Measurements from ENCODE around the gene ACVR2A. TPM values are rescaled to one million over a fixed set of nuclear protein-coding genes. Genes with fewer than 3 reads are reported as not detected.

ACVR2A gene
- total RNA-seq: 10 to 100 TPM; 17.4 to 42.4 (median 28.0) TPM

GRCh38 chr2:147844697-147845410 is at the start of gene ACVR2A:
Gene ACVR2A (plus strand): TSS chr2:147845029. CDS start chr2:147845153, 124 bp downstream.
- Histone ChIP-seq H3K36me3 (no peaks in the 10 kb centered on the region), H3K27me3 (no peaks in the 10 kb centered on the region), H3K4me1 (peaks cover 14 to 43% (median 39%) of the 10 kb centered on the region in 4 donors), H3K27ac (replicated peaks in 1 of 4) (peak within 1 kb of the TSS; percentile 97 to 99 (median 98)), H3K9me3 (no peaks in the 10 kb centered on the region), H3K4me3 (peak within 1 kb of the TSS; percentile 81 to 90 (median 82))
- TF ChIP-seq POLR2AphosphoS5 (IDR thresholded peaks at IDR 0.05) (no peak), CTCF (IDR thresholded peaks at IDR 0.05) (no peak), EP300 (IDR thresholded peaks at IDR 0.05) (no peak), POLR2A (IDR thresholded peaks at IDR 0.05; ENCODE audit: low read depth) (no peak)
- no peak for DNase-seq (ENCODE audit: extremely low spot score)
- intact Hi-C loops (cut with DNase I): loop anchor here (5.0 kb wide), 1 partner anchor 62 kb away; no protein-coding TSS in a partner anchor
- whole genome bisulfite sequencing: under 1% methylated on average over 26 of the region's 51 CpGs

- Histone ChIP-seq H3K4me3 (no peak overlapping the region), H3K9me3 (no peaks in the 10 kb centered on the region), H3K36me3 (no peaks in the 10 kb centered on the region), H3K27ac (replicated peaks in 1 of 4) (no peak overlapping the region), H3K27me3 (no peaks in the 10 kb centered on the region), H3K4me1 (no peaks in the 10 kb centered on the region)
- 50% methylated on average over 2 of the region's 2 CpGs for WGBS
- intact Hi-C loops (cut with DNase I): no loop called here
- no peak for DNase-seq (ENCODE audit: extremely low spot score)
- TF ChIP-seq POLR2AphosphoS5 (IDR thresholded peaks at IDR 0.05) (no peak), EP300 (IDR thresholded peaks at IDR 0.05) (no peak), POLR2A (IDR thresholded peaks at IDR 0.05; ENCODE audit: low read depth) (no peak), CTCF (IDR thresholded peaks at IDR 0.05) (no peak)
Measured at GRCh38 chr2:147800316-147800715, 44.5 kb upstream of the ACVR2A start.

GRCh38 chr2:147806846-147807245 is 38.0 kb upstream of the ACVR2A start:
- no peaks in the 10 kb centered on the region for H3K27me3 ChIP-seq
- H3K9me3 ChIP-seq: no peaks in the 10 kb centered on the region
- no peaks in the 10 kb centered on the region for H3K36me3 ChIP-seq
- intact Hi-C loops (cut with DNase I): no loop called here
- H3K27ac ChIP-seq (replicated peaks in 1 of 4): no peak overlapping the region
- DNase-seq (ENCODE audit: extremely low spot score): no peak
- WGBS: 100% methylated on average over 1 of the region's 1 CpG
- no peak overlapping the region for H3K4me3 ChIP-seq
- H3K4me1 ChIP-seq: peaks cover 0 to 5% (median 0%) of the 10 kb centered on the region in 4 donors
- no peak for TF ChIP-seq EP300 (IDR thresholded peaks at IDR 0.05)
- no peak for TF ChIP-seq POLR2AphosphoS5 (IDR thresholded peaks at IDR 0.05)
- TF ChIP-seq POLR2A (IDR thresholded peaks at IDR 0.05; ENCODE audit: low read depth): no peak
- TF ChIP-seq CTCF (IDR thresholded peaks at IDR 0.05): no peak

GRCh38 chr2:147808520-147808919 is 36.3 kb upstream of the ACVR2A start:
- peaks cover 0 to 5% (median 0%) of the 10 kb centered on the region in 4 donors for H3K4me1 ChIP-seq
- H3K27me3 ChIP-seq: no peaks in the 10 kb centered on the region
- 68% methylated on average over 4 of the region's 4 CpGs for WGBS
- no peaks in the 10 kb centered on the region for H3K36me3 ChIP-seq
- no peak overlapping the region for H3K27ac ChIP-seq (replicated peaks in 1 of 4)
- H3K9me3 ChIP-seq: no peaks in the 10 kb centered on the region
- H3K4me3 ChIP-seq: no peak overlapping the region
- intact Hi-C loops (cut with DNase I): no loop called here
- TF ChIP-seq POLR2A (IDR thresholded peaks at IDR 0.05; ENCODE audit: low read depth): no peak
- no peak for TF ChIP-seq CTCF (IDR thresholded peaks at IDR 0.05)
- DNase-seq (ENCODE audit: extremely low spot score): no peak
